CD4-positive, alpha-beta T cell treated with Interleukin-15 for 1 hour (primary cell): ENCODE data around the gene TAS2R38.
"Not testable (repeated sequence)": the region's sequence is repeated elsewhere in the genome, so short reads cannot be mapped to it uniquely, and the experiment has no call there.

Source experiments
- DNase-seq: peaks from one replicate; pipeline ENCODE4 v3.0.0-alpha.2; 2020

TAS2R38 gene

DNA sequence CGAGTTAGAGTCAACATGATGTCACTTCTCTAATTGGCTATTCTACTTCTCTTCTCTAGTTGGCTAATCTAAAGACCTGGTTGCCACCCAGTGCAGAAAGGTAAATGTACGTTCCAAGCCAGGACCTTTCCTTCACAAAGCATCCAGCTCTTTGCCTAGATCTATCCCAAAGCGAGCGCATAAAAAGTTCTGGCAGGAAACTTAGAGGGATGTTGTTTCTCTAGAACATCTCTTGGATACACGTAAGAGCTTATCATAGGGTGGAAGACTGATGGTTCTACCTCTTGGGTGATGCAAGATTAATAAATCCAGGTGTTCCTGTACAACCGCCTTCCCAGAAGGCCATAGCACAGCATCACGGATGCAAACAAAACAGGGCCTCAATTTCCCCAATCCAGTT is at the start of gene TAS2R38:
TAS2R38 (minus strand) TSS at position 101 of the 400 bp plus-strand sequence; CDS start at position 17, 84 bp downstream.
- no peak for DNase-seq

DNA sequence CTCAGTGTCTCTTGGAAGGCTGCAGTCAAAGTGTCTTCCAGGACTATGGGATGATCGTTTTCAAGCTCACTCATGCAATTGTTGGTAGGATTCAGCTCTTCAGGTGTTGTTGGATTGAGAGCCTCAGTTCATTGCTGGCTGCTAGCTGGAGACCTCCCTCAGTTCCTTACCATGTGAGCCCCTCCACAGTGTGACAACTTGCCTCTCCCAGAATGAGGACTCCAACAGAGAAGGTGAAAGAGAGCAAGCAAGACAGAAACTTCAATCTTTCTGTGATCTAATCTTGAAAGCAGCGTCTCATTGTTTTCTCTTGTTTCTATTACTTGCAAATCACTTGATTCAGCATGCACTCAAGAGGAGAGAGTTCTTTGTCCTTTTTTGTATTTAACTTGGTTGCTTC is 44.6 kb upstream of the TAS2R38 start:
- DNase-seq: no peak

DNA sequence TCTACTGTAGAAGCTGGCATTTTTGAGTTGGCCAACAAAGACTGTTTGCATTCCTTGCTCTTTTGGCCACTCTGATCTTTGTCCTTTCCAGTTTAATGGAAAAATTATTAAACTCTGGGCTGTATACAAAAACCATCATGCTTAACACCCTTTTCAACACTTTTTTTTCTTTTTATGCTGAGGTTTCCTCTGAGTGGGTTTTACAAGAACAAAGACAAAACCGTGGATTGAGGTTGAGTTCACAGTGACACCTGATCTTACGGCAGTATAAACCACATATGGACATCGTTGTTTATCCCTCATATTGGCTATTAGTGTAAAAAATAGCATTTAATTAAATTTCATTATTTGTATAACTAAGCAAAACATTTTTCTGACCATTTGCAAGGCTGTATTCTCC is 43.9 kb upstream of the TAS2R38 start:
- no peak for DNase-seq

DNA sequence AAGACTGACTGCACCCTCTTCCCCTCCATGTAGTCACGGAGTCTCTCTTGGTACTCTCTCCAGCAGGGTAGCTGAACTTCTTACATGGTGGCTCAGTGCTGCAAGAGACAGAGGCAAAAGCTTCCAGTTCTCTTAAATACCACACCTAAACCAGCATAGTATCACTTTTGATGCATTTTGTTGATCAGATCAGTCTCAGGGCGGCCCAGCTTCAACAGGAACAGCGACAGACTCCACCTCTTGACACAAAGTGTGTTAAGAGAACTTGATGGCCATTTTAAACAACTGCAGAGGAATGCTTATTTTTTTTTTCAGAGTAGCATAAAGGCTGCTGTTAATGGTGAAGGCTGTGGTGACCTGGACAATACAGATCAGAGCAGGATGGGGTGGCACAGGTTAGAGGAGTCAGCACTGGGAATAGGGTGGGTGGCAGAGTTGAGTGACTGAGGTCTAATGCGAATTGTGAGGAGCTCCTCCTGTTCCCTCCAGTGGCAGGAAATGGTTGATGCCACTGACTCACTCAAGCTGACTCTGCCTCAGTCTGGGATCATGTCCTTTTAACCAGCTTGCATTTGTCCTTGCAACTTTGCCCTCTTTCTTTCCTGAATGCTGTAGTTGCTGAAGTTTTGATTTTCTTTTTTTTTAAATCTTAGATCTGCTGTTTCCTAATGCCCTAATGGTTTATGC is 39.4 kb upstream of the TAS2R38 start:
- DNase-seq: no peak

DNA sequence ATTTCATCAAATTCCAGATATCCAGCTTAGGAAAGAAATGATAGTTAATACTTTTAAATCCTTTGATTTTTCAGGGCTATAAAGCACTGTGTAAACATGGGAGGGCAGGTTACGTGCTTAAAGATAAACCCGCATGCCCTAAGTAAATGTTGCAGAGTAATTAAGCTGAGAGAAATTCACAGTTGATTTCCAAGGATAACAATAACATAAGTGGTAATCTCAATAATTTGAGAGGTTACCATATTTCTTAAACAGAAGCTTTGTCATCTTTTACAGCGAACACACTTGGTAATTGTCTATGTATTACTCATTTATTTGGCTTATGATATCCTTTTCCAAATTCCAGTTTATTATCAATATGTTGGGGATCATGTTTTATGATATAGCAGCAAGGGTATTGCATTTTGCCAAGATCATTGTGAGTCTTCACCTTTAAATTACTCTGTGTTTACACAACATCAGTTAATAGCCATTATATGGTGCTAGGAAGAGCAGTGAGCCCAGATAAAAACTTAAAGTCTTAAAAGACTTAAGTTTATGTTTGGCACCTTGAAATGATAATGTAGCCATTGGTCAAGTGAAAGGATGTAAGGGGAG is 37.5 kb upstream of the TAS2R38 start:
- DNase-seq: no peak

DNA sequence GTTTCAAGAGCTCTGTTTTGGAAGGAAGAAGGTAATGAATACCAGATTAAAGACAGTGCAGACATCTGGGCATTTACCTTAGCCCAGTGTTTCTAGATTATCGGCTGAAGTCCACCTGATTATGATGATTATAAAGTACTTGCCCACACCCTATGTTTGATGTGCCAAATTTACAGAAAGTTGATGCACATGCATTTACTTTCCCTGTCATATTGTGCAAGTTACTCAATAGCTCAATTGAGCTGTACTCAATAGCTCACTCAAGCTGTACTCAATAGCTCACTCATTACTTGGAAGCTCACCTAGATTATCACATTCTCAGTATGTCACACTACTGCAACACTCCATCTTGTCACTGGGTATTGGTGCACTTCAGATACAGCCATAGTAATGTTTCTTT is 35.6 kb upstream of the TAS2R38 start:
- no peak for DNase-seq

DNA sequence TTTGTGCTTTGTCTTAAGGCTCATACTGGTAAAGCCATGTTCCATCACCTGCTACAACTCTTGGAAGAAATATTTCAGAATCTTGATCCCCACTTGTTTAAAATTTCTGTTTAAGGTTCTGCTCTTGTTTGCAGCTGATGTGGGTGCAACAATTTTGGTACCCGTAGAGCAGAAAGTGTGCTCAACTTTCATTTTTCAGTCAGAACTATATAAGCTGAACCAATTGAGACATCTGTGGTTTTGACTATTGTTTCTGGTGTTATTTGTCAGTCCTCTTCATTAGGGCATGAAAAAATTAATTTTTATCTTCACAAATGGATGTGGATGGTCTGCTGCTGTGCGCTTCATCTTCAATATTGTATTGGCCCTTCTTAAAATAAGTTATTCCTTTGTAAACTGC is 33.0 kb upstream of the TAS2R38 start:
- no peak for DNase-seq

DNA sequence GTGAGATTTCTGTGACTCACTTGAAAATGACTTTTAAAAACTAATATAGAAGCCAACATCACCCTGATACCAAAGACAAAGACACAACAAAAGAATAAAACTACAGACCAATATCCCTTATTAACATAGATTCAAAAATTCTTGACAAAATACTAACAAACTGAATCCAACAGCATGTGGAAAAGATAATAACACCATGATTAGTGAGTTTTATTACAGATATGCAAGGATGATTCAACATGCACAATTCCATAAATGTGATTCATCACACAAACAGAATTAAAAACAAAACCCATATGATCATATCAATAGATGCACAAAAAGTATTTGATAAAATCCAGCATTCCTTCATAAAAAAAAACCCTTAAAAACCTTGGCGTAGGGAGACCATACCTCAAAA is 28.6 kb upstream of the TAS2R38 start:
- no peak for DNase-seq

DNA sequence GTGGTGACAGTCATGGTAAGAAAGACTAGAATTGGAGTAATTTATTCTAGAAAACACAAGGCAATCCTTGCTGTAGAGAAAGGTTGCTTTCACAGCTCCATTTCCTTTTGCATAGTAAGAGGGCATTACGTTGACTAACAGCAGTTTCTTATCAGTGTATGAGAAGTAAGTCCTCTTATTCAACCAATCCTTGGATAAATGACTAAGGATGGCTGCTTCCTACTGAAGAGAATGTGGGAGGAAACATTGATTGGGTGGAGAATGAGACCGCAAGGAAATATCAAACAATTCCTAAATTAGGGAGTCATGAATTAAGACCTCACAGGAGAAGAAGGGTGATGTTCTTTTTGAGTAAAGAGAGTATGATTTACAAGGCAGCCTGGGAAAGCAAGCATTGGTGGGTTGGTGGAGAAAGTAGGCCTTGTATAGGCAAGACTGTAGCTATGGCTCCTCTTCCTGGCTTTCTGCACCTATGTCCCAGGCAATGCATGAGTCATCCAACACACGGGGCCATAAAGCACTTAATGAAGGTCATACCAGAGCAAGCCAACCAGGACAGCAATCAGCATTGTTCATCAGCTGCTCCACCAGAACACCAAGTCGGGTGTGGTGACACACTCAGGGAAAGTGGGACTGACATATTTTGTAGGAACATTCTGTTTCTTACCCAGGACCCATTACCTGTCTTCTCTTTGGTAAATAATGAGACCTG is 27.7 kb upstream of the TAS2R38 start:
- no peak for DNase-seq

DNA sequence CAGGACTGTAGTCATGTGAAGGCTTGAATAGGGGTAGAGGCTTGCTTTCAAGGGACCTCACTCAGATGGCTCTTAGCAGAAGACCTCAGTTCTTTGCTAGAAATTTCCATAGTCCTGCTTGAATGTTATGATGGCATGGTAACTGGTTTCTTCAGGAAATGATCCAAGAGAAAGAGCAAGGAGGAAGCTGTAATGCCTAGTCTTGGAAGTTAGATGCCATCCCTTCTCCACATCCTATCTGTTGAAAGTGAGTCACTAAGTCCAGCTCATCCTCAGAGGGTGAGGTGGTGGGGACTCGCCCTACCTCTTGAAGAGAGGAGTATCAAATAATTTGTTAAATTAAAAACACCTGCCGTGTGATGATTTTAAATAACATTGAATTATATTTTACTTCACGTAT is 26.7 kb upstream of the TAS2R38 start:
- DNase-seq: no peak

DNA sequence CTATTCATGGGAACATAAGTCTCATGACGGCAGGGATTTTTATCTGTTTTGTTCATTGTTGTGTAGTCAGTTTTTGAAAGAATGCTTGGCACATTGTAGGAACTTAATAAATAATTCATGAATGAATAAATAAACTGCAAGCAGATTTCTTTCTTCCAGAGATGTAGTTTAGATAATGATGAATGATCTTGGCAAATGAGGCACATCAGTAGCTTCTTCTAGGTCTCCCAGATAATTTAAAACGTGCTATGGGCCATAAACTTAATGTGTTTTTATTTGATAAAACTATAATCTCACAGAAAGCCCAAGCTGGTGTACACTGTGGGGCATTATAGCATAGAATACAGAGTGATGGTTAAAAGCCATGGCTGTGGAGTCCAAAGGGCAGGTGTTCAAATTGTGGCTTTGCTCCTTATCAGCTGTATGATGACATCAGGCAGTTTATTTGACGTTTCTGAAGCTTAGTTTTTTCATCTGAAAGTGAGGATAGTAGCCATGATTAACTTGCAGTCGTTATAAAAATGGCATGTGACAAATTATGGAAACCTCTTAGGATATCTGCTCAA is 25.6 kb upstream of the TAS2R38 start:
- no peak for DNase-seq

DNA sequence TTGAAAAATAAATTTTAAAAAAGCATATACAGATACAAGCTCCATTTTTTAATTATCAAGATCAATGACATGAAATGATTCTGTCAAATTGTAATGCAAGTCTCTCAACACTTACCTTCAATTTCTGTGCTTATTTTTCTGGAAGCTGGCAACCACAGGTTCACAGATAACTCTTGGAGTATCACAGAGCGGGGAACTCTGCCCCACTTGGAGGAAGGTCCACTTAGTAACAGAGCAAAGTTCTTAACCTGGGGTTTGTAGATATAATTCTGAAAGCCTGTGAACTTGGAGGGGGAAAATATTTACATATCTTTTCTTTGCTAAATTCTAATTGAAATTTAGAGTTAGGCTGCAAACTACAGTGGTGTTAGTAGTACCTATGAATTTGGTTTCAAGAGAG is 19.8 kb upstream of the TAS2R38 start:
- no peak for DNase-seq

DNA sequence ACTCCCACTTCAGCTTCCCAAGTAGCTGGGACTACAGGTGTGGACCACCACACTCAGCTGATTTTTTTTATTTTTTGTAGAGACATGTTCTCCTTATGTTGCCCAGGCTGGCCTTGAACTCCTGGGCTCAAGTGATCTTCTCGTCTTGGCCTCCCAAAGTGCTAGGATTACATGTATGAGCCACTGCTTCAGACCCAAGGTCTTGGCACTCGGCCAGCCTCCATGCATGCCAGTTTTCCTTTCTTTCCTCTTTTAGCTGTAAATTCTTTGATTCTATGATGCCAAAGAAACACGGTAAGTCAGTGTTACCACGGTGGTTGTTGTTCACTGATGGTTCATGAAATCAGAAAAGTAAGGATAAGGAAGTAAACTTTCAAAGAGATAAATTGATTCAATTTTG is 19.1 kb upstream of the TAS2R38 start:
- DNase-seq: no peak

DNA sequence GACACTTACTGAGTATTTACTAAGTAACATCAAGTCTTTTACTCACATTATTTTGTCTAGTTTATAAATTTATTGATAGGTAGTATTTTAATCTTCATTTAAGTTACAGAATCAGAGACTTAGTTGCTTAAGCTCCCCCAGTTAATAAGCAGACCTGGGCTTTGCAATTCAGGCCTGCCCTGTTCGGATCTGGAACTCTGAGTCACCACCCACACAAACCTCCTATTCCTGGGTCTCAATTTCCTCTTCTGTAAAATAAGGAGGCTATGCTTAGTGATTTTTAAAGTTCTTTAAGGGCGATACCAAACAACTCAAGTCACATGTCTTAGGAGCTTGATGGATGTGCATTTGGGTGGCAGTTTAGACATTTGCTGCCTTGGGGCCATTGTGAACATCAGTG is 18.6 kb upstream of the TAS2R38 start:
- DNase-seq: no peak

DNA sequence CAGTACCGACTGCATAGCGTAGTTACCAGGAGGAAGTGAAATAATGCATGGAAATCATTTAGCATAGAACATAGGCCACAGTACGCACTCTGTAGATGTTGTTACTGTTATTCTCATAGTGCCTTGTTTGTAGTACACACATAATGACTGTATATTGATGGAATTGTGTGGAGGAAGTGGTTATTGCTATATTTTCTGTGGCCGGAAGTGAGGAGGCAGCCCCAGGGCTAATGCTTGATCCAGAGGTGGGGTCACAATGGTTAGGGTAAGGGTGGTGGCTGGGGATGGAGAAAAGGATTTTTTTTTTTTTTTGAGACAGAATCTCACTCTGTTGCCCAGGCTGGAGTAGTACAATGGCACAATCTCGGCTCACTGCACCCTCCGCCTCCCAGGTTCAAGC is 17.6 kb upstream of the TAS2R38 start:
- no peak for DNase-seq

DNA sequence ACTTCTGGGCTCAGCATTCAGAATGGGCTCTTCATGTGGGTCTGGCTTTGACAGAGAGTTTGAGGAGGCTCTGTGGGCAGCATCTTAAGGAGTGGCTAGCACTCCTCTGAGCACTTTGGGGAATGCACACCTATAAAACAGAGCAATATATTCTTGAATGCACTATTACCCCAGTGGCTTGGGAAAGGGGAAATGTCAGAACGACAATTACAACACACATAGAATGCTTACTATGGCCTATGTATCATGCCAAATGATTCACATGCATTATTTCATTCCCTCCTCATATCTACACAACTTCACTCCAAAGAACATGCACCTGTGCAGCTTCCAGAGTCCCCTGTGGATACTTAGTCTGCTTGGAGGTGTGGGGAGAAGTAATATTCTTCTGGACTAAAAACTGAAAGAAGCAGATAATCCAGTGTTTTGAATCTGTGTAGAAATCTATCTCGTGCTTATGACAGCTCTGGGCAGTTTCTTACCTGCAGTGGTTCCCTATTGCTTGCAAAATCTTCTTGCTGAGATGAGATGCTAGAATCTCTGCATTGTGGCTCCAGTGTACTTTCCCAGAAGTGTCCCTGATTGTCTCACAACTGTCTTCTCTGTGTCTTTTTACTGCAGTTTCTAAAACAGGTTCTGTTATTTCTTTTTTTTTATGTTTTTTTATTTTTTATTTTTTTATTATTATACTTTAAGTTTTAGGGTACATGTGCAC is 16.6 kb upstream of the TAS2R38 start:
- DNase-seq: no peak

DNA sequence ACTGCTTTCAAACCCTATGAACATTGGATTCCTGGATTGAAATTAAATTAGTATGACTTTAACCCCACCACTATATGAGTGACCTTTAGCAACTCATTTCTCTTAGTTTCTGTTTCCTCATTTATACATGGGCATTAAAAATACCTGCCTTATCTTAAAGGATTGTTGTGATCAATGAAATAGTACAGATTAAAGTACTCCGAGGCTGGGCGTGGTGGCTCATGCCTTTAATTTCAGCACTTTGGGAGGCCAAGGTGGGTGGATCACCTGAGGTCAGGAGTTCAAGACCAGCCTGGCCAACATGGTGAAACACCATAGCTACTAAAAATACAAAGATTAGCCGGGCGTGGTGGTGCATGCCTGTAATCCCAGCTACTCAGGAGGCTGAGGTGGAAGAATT is 14.2 kb upstream of the TAS2R38 start:
- not testable (repeated sequence) for DNase-seq

DNA sequence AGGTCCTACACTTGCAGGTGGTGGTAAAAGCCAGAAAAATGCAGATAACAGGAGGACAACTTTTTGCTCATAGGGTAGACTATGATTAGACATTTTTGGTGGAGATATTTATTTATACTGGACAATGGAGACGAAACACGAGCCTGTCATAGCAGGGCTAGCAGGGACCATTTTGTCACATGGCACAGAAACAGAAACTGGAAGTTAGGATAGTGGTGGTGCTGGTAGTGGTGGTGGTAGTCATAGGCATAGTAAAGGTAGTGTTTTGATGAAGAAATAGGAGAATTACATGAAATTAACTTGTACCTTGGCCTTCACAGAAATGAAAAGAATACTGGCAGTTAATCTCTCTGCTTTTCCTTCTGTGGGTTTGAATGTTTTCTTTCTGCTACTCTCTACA is 13.3 kb upstream of the TAS2R38 start:
- no peak for DNase-seq

DNA sequence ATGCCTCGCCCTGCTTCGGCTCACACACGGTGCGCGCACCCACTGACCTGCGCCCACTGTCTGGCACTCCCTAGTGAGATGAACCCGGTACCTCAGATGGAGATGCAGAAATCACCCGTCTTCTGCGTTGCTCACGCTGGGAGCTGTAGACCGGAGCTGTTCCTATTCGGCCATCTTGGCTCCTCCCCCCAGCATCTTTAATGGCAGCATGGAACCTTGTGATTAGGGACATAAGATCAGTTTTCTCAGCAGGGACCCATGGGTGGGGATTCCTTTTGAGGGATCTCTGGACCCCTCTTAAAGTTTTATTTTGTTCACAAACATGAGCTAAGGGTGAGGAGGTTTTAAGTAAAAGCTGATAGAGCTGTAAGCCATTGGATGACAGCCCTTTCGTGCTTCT is 12.4 kb upstream of the TAS2R38 start:
- DNase-seq: not testable (repeated sequence)

DNA sequence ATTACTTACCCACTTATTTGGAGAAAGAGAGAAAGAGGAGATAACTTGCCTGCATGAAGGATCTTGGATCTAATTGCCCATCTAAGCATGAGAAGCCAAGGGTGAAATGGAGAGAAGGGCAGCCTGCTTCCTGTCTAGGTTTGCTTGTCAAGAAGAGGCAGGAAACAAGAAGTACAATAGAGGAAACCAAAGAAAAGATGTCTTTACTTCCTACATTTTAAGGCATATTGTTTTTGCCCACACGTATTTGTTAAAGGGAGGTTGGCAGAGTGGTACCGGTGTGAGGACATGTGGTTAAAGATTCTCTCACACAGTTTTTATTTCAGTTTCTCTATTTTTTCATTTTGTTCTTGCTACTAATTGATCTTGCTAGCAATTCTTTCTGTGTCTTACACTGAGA is 6.0 kb upstream of the TAS2R38 start:
- no peak for DNase-seq

DNA sequence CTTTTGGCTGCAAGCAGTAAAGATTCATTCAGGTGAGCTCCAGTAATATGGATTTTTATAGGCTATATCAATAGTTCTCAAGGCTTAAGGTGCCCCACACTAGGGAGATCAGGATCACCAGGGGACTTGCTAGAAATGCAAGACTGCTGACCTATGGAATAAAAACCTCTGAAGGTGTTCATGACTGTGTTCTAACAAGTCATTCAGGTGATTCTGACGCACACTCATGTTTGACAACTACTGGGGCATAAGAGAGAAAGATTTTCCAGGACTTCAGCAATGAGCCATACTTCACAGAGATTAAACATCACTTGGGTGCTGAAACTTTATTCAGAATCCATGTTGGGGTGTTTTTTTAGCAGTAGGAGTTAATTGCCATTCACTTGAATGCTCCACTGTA is 4.8 kb upstream of the TAS2R38 start:
- no peak for DNase-seq

DNA sequence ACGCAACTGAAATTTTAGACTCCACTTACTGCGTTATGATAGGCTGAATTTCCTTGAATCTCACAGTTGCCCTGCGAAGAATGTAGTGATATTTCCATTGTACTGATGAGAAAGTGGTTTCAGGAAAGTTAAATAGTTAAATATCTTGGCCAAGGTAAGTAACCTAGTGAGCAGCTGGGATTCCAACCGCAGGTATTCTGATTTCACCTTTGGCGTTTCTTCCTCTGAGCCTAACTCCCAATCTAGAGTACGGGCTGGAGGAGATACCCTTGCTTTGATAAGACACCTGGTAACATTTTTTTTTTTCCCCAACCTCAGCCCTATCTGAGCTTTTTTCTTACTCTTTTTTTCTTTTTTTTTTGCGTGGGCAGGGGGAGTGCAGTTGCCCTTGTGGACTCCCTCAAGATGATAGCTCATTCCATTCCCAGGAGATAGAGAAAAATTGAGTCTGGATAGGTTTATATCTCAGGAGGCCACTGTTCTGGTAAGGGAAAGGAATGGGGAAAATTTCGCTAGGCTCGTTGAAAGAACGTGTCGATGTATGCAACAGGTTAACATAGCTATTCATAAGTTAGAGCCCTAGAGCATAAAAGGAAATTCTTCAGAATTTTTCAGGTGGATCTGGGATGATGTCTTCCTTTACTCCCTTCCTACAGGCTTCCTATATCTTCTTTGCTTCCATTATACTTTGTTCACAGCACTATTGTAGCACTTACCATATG is 3.1 kb upstream of the TAS2R38 start:
- no peak for DNase-seq
